ENCODE data around the gene MBOAT1.

GRCh38 chr6:20146291-20146690 lies 66.0 kb downstream of the MBOAT1 start:
- TF ChIP-seq CTCF (conservative IDR thresholded peaks at IDR 0.05; ENCODE audit: low read length) (no peak), EZH2phosphoT487 (IDR thresholded peaks at IDR 0.05; ENCODE audit: borderline replicate concordance, low read depth, low read length) (no peak)
